NCI-H226 (cell line): Measurements from ENCODE around the gene ZNF766.
A peak's percentile ranks its signal among the peaks of the same experiment; 100 is the strongest.
"Not testable (repeated sequence)": the region's sequence is repeated elsewhere in the genome, so short reads cannot be mapped to it uniquely, and the experiment has no call there.

Experiments
- DNase-seq: peaks from one replicate; pipeline ENCODE4 v3.0.0-alpha.2; 2015

ZNF766 gene

GRCh38 chr19:52277471-52277870 lies 8.1 kb downstream of the ZNF766 start:
- DNase-seq, result no peak

GRCh38 chr19:52286256-52286655 lies 16.9 kb downstream of the ZNF766 start:
- no peak for DNase-seq

- DNase-seq, result no peak
Measured at GRCh38 chr19:52291781-52292180, 22.4 kb downstream of the ZNF766 start.

GRCh38 chr19:52292946-52293345 lies 23.6 kb downstream of the ZNF766 start:
- not testable (repeated sequence) for DNase-seq

GRCh38 chr19:52296400-52296772 lies 27.0 kb downstream of the ZNF766 start:
- DNase-seq, result no peak

- DNase-seq, result peak; percentile 70
Measured at GRCh38 chr19:52296773-52297600, 27.6 kb downstream of the ZNF766 start, which contains the start of gene ZNF480. Gene ZNF480, plus strand, starts transcription at chr19:52297169. Its CDS starts 3,244 bp downstream, at chr19:52300413.

- DNase-seq, result no peak
Measured at GRCh38 chr19:52297601-52298364, 28.4 kb downstream of the ZNF766 start.

GRCh38 chr19:52307275-52307674 lies 37.9 kb downstream of the ZNF766 start:
- no peak for DNase-seq

- no peak for DNase-seq
Measured at GRCh38 chr19:52322429-52322828, 53.0 kb downstream of the ZNF766 start.

GRCh38 chr19:52331757-52332156 lies 62.4 kb downstream of the ZNF766 start:
- DNase-seq, result no peak

- no peak for DNase-seq
Measured at GRCh38 chr19:52335768-52336116, 66.4 kb downstream of the ZNF766 start.

GRCh38 chr19:52336117-52336790 lies 66.9 kb downstream of the ZNF766 start, which contains the start of gene ZNF610:
Gene ZNF610, plus strand, starts transcription at chr19:52336243. Its CDS starts 12,930 bp downstream, at chr19:52349173.
- DNase-seq, result peak; percentile 86

GRCh38 chr19:52336791-52337381 lies 67.5 kb downstream of the ZNF766 start:
- DNase-seq, result no peak

GRCh38 chr19:52339022-52339421 lies 69.6 kb downstream of the ZNF766 start:
- not testable (repeated sequence) for DNase-seq

GRCh38 chr19:52343548-52343947 lies 74.2 kb downstream of the ZNF766 start:
- no peak for DNase-seq

- no peak for DNase-seq
Measured at GRCh38 chr19:52345162-52345561, 75.8 kb downstream of the ZNF766 start.
